NCI-H1436 treated with DMSO at 0.1 percent for 48 hours (cell line): Measurements from ENCODE around the gene AHCTF1.

ENCODE experiments used
- DNase-seq: peaks from one replicate; lab custom pipeline; 2025; lab: John Stamatoyannopoulos, UW

Gene AHCTF1

GRCh38 chr1:246798107-246798506 is 133.6 kb downstream of the AHCTF1 start:
- DNase-seq: no peak

GRCh38 chr1:246797597-246797996 is 134.2 kb downstream of the AHCTF1 start:
- DNase-seq: no peak

DNA sequence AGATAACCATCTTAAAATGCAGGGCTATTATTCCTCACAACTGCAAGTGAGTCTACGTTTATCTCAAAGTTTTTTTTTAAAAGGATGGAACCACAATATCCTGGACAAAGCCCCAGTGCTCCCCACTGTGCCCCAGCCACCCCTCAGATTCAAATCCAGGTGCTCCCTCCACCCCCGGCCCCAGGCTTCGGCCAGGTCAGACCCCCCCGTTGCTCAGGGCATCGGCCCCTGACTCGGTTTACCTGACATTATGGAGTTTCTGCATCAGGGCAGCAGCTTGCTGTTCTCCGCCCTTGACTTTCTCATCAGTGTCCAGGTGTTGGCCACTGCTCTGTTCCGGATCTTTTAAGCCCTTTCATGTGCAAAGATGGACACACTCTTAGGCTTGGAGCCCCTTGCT is 134.6 kb downstream of the AHCTF1 start:
- no peak for DNase-seq

GRCh38 chr1:246795906-246796694 is 135.6 kb downstream of the AHCTF1 start:
- DNase-seq: no peak

DNA sequence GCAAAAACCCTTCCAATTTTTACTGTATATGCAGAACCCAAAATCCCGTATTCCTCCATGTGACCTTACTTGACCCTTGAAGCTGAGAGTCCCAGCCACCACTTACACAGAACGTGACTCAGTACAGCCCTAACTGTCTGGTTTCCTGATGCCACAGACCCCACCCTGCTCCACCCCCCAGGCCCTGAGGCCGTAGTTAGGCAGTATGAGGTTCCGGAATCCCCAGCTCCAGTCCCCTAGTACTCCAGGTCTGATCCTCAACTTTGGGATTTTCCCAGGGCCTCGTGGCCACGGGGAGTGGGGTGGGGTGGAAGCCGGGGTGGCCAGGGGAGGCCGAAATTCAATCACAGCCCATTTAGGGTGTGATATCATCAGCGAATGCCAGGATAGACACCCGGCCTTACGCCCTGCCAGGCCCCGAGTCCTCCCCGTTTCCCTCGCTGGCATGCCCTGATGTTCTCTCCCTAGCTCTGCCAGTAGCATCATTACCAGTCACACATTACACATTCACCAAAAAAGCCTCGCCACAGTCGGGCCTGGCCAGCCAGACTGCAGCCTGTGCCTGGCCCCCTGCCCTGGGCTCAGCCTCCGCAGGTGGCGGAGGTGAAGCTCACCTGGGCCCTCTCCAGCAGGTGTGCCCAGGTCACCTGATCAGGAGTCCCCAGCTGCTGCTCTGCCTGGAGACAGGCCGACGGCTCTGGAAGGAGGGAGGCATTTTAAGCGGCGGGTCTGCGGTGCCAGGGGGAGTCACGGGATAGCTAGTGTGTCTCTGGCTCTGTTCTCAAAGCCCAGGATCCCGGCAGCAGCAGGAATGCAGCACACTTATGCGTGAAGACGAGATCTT is 136.7 kb downstream of the AHCTF1 start:
- DNase-seq: no peak

GRCh38 chr1:246794048-246794827 is 137.5 kb downstream of the AHCTF1 start:
- DNase-seq: no peak

GRCh38 chr1:246793356-246793896 is 138.3 kb downstream of the AHCTF1 start:
- no peak for DNase-seq

- no peak for DNase-seq
Measured at GRCh38 chr1:246792603-246793002, 139.1 kb downstream of the AHCTF1 start.

DNA sequence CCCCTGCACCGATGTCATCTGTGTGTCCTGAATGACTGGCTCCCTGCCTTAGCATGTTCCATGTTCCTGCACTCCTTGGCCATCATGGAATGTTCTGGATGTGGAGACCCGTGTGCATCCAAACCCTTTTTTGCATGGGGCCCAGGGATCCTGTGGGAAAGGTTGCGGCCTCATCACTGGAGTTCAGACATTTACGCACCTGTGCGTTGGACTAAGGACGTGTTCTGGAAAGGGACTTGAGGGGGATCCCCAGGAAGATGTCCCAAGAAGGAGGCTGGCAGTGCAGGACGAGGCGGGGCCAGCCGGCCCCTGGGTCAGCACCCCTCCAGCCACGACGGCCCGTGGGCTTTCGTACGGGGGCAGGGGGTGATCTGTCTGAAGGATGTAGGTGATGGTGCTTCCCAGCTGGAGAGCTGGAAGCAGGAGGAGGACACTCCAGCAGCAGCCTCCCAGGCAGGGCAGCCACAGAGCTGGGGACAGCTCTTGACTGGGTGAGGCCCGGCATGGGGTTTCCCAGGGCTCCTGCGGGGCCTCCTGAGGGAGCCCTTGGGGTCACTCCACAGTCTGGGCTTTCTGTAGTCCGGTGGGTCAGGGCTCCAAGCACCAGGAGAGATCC is 140.3 kb downstream of the AHCTF1 start:
- no peak for DNase-seq

GRCh38 chr1:246790833-246791232 is 140.9 kb downstream of the AHCTF1 start:
- DNase-seq: no peak

DNA sequence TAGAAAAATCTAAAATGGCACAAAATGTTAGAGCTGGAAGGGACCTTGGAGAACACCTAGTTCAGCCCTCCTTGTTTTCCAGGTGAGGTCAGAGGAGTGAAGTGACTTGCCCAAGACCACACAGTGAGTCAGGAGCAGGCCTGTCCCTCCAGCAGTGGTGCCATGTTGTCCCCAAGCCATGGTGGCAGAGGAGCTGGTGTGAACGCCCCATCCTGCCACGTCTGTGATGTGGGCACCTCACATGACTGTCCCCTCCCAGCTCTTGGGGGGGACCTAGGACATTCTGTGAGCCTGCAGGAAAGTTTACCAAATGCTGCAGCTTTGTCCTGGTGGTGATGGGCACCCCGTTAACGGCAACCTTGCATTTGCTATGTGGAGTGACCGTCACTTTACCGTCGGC is 141.4 kb downstream of the AHCTF1 start:
- DNase-seq: no peak

DNA sequence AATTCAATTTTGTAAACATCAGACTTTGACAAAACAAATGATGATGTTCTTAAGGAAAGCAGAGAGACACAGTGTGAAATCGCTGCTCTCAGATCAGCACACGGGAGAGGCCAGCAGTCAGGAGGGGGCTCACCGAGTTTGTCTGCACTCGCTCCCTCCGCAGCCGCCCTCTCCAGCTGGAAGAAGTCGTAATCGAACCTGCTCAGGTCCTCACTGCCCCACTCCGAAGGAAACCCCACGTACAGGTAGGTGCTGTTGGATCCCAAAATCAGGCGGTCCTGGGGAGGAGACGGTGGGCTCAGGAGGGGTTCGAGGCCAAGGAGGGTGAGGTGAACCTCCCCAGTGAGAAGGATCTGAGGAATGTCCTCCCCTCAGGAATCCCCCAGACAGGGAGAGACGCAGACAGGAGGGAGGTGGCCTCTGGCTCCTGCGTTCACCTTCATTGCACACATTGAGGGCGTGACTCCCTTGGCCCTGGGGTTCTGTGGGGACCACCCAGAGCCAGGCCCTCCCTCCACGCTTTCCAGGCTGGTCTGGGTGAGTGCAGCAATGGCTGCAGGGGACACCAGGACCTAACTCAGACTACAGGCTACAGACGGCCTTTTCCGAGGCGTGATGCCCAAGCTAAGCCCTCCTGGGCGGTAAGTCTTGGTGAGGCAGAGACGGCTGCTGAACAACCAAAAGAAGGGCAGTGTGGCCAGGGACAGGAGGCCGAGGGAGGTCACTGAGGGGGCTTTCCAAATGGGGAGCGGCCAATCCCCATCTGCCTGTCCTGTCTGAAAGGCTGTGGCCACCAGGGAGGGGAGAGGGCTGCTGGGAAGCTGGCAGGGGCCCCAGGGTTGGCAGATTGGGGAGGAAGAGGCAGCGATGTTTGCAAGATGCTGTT is 142.1 kb downstream of the AHCTF1 start:
- no peak for DNase-seq
